Activated CD4-positive, alpha-beta T cell treated with anti-CD3 and anti-CD28 coated beads, Interleukin-10, Interleukin-2, amounts not matched to agents 100 ng/mL and 50 ng/mL, durations not matched to agents 16 hours and 8 hours (primary cell): ENCODE measurements around the gene IFNG.
"Not testable (repeated sequence)": the region's sequence is repeated elsewhere in the genome, so short reads cannot be mapped to it uniquely, and the experiment has no call there.

Experiments
- DNase-seq: peaks from one replicate; pipeline ENCODE4 v3.0.0-alpha.2; 2020

IFNG gene

DNA sequence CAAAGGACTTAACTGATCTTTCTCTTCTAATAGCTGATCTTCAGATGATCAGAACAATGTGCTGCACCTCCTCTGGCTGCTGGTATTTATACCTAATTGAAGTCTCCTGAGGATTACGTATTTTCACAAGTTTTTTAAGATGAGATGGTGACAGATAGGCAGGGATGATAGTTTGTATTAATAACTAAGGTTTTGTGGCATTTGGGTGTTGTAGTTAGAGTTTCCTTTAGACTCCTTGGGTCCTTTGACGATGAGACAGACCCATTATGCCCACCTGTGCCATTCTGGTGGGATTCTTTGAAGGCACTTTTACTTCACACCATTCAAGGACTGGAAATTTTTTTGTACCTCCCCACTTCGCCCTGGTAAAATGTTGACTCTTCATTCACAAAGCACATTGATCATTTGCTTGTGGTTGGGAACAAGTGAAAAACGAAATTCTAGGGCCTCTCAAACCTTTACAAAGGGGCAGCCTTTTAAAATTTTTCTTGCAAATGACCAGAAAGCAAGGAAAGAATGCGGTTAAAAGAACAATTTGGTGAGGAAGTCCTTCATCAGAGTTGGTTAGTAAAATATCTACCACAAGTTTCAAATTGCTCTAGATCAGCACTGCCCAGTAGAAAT, at the start of gene IFNG:
Gene IFNG, minus strand, starts transcription at position 60 of the 624 bp plus-strand sequence. CDS start 125 bp downstream, outside the sequence.
- DNase-seq = peak; percentile 86

- DNase-seq = not testable (repeated sequence)
Observed at GRCh38 chr12:68209048-68209728, 49.6 kb upstream of the IFNG start.

GRCh38 chr12:68207276-68207675, 47.7 kb upstream of the IFNG start:
- no peak for DNase-seq

GRCh38 chr12:68206446-68206845, 46.9 kb upstream of the IFNG start:
- DNase-seq = no peak

GRCh38 chr12:68203460-68203875, 43.9 kb upstream of the IFNG start:
- DNase-seq = peak; percentile 55

DNA sequence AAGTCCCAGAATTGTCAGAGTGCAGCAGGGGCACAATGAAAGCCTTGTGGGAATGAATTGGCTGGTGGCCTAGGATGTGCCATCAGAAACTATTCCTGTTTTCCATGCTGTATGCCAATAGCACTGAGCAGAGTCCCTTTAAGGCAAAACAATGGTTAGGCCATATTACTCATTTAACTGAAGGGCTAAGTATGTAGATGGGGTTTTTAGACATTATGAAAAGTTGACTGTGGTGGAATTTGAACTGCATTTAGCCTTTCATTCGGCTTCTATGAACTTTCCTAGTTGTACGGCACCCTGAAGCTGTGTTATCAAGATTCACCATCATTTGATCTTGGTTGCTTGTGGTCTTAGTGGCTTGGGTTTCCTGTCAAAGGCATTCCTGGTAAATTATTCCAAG, 41.3 kb upstream of the IFNG start:
- no peak for DNase-seq

DNA sequence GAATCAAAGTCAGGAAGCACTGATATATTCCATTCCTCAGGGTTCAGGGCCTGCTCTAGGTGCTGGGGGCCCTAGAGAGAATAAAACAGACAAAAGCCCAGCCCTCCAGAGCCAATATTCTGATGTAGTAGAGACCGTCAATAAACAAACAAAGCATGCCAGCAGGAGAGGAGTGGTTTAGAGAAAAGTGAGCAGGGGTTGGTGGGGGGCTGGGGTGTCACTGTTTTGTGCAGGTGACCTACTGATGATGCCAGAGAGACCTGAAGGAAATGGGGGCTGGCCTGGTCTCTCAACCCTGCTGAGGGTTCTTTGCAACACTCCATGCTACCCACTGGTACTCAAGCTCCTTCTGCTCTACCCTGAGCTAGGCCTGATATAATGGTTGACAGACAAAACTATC, 39.6 kb upstream of the IFNG start:
- no peak for DNase-seq

DNA sequence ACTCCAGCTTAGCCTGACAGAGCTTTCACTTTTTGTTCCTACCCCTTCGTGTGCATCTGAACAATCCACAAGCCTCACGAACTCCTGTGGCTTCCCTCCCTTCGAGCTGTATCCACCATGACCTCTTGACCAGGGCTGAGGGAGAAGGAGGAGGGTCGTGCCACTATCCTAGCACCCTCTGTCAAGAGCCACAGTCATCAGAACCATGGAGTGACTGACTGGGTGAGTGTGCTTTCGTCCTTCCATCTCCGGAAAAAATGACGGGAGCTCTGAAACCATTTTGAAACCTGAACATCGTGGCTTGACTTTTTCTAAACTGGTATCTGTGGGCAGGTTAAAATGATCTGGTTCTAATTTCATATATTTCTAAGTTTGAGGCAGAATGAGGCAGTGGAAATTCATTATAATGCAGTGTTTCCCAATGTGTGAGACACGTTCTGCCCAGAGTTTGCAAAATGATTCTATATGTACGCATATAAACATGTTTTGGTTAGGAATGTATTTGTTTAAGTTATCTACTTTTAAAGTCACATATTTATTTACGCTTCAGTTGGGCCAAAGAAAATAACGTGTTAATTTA, 39.1 kb upstream of the IFNG start:
- DNase-seq = peak; percentile 61

DNA sequence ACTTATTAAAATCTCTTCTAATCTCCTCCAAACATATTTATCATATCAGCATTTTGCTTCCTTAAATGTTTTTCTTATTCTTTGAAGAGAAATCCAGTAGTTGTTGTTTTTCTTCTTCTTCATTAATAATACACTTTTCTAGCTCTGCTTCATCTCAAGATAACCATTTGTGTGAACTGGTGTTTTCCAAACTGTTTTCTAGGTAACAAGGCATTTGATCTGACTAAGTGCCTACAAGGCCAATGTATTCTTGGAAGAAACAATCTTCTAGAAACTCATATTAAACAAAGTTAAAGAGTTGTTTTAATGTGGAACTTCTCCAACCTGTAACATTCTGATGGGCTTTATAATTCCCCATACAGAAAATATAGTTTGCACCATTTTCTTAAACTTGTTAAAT, 30.8 kb upstream of the IFNG start:
- DNase-seq = peak; percentile 48

GRCh38 chr12:68189821-68190242, 30.3 kb upstream of the IFNG start:
- peak; percentile 86 for DNase-seq

GRCh38 chr12:68185598-68185997, 26.1 kb upstream of the IFNG start:
- DNase-seq = no peak

DNA sequence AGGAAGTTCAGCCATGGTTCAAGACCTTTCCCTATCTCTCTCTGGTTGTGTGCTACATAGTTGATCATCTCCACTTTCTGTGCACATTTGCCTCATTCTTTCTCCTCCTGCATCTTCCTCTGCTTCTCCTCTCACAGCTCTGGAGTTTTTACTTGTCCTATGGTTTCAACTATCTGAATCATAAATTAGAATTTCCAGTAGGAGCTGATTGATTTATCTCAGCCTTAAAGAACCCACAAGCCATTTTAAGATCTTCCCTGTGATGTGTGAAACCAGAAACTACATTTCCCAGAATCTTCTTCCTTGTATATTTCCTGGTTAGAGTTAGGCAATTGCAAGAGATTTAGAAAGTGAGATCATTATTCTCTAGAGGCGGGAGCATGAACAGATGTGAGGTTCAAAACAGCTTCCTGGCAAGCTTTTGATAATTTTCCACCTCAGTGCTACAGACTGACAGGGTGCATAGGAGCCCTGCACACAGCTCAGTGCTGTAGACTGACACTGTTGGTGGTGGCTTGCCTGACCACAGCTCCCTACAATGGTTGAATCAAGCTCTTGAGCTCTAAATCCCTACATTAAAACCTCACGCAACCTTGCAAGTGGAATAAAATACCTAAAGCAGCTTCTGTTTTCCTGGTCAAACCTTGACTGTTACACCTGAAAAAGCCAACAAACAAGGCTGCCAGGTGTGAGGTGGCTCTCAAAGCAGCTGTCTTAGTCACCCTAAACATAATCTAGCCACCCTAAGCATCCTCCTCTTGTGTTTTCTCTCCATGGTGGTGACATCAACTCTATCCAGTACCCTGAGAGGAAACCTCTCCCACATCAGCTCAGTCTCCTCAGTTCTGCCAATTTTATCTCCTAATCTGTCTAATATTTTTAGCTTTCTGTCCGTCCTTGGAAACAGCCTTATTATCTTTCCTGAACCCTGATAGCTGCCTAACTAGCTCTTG, 21.5 kb upstream of the IFNG start:
- peak; percentile 89 for DNase-seq

GRCh38 chr12:68178774-68179439, 19.4 kb upstream of the IFNG start:
- DNase-seq = peak; percentile 45

- peak; percentile 24 for DNase-seq
Observed at GRCh38 chr12:68178184-68178583, 18.6 kb upstream of the IFNG start.

DNA sequence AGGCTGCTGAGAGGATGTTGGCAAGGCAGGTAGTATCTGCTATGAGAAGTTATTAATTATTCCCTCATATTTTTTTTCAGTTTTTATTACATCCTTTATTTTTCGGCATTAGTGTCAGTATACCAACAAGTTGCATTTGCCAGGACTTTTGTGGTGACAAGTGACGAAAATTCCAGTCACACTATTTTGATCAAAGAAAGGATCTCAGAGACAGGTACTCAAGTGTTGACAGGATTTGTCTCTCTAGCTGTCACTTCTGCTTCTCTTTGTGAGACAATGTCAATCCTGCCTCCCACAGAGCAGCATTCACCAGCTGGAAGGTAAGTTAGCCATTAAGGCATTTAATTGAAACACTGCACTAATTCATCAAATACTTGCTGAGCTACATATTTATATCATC, 18.0 kb upstream of the IFNG start:
- no peak for DNase-seq

- no peak for DNase-seq
Observed at GRCh38 chr12:68176257-68176656, 16.7 kb upstream of the IFNG start.

GRCh38 chr12:68175557-68176061, 16.1 kb upstream of the IFNG start:
- DNase-seq = peak; percentile 95

DNA sequence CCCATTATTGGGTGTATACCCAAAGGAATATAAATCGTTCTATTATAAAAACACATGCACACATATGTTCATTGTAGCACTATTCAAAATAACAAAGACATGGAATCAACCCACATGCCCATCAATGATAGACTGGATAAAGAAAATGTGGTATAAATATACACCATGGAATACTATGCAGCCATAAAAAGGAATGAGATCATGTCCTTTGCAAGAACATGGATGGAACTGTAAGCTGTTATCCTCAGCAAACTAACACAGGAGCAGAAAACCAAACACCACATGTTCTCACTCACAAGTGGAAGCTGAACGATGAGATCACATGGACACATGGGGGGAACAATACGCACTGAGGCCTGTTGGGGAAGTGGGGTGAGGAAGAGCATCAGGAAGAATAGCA, 15.2 kb upstream of the IFNG start:
- DNase-seq = not testable (repeated sequence)

DNA sequence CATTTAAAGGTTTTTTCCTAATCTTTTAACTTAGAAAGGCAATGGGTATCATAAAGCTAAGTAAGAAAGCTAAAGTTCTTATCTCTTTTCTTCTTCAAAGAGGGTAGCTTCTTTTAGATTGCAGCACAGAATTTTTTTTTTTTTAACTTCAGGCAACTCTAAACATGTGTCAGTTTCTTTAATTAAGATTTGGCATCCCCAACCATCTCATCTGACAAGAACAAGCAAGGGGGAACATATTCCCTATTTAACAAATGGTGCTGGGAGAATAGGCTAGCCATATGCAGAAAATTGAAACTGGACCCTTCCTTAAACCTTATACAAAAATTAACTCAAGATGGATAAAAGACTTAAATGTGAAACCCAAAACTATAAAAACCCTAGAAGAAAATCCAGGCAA, 14.3 kb upstream of the IFNG start:
- DNase-seq = no peak

DNA sequence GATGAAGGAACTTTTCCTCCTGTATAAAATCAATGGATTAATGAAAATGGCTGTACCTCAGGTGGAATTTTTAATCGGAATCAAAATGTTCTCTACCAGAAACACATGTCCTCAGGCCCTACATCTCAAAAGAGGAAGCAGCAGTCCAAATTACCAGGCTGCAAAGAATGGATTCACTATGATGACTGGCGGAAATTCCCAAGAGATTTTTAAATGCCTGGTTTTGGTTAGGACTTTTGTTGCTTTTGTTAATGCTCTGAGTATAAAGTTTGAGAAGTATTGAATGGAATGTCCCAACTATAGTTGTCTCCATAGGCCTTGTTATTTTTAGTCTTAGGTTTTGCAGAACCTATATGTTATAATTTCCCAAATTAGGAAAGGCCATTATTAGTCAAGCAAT, 11.2 kb upstream of the IFNG start:
- no peak for DNase-seq

GRCh38 chr12:68169213-68169889, 9.8 kb upstream of the IFNG start:
- no peak for DNase-seq
